IMR-90 (cell line): Measurements from ENCODE around the gene SPIN1. TPM values are rescaled to one million over a fixed set of nuclear protein-coding genes. Genes with fewer than 3 reads are reported as not detected.
"Not testable (repeated sequence)": the region's sequence is repeated elsewhere in the genome, so short reads cannot be mapped to it uniquely, and the experiment has no call there.

Experiments
- ATAC-seq: fragments of 200-7000 bp; cut with Tn5 transposase; 2 replicates; pipeline ENCODE4 v1.9.1; 2020; ENCODE audit warnings: low read depth, mild to moderate bottlenecking, moderate library complexity
- BruUV-seq: library from RNA; stranded (reverse); fragments of 400-500 nt; replicated peaks from 2 replicates; lab custom pipeline; 2021; lab: Mats Ljungman, UMichigan
- CTCF ChIA-PET: fragments of 300-600 bp; formaldehyde crosslinking; extraction: SDS; loops from one replicate; lab custom pipeline; 2021; ENCODE audit warnings: antibody characterized with exemption; lab: Yijun Ruan, JAX
- POLR2A ChIA-PET: fragments of 300-600 bp; sonication (Branson Sonifier 250); formaldehyde crosslinking; loops from one replicate; lab custom pipeline; 2022; ENCODE audit warnings: antibody characterized with exemption; ENCODE audit not compliant: unreplicated experiment; lab: Charles Lee
- DNase-seq: peaks from one replicate; pipeline ENCODE4 v3.0.0; 2013
- H2AFZ ChIP-seq: replicated peaks from 2 replicates; pipeline ENCODE3; 2013; ENCODE audit warnings: low read length, mild to moderate bottlenecking; ENCODE audit not compliant: poor library complexity
- H2AK5ac ChIP-seq: 2 replicates; pipeline ENCODE4 v1.6.1; 2013; ENCODE audit warnings: low read depth, low read length, inconsistent platforms
- H2AK9ac ChIP-seq: replicated peaks from 2 replicates; pipeline ENCODE3; 2013; ENCODE audit warnings: mild to moderate bottlenecking, low read depth, low read length, moderate library complexity; ENCODE audit not compliant: poor library complexity
- H2BK120ac ChIP-seq: 2 replicates; pipeline ENCODE4 v1.6.1; 2013; ENCODE audit warnings: low read depth, low read length, inconsistent platforms
- H2BK15ac ChIP-seq: 3 replicates; pipeline ENCODE4 v1.6.1; 2013; ENCODE audit warnings: low read depth, low read length, inconsistent platforms
- H2BK20ac ChIP-seq: 2 replicates; pipeline ENCODE4 v1.6.1; 2013; ENCODE audit warnings: low read depth, mild to moderate bottlenecking, inconsistent platforms, low read length, moderate library complexity
- H2BK5ac ChIP-seq: 2 replicates; pipeline ENCODE4 v1.6.1; 2013; ENCODE audit warnings: mild to moderate bottlenecking, low read depth, low read length, inconsistent platforms; ENCODE audit not compliant: poor library complexity, severe bottlenecking
- H3K14ac ChIP-seq: replicated peaks from 2 replicates; pipeline ENCODE4 v1.6.1; 2013; ENCODE audit warnings: low read depth, low read length, inconsistent platforms
- H3K18ac ChIP-seq: 2 replicates; pipeline ENCODE4 v1.6.1; 2013; ENCODE audit warnings: low read depth, low read length, control low read depth
- H3K23ac ChIP-seq: 2 replicates; pipeline ENCODE4 v1.6.1; 2013; ENCODE audit warnings: low read depth, low read length, inconsistent platforms
- H3K27ac ChIP-seq: 2 replicates; pipeline ENCODE4 v1.5.1; 2013; ENCODE audit warnings: mild to moderate bottlenecking, control low read depth, low read length; ENCODE audit not compliant: insufficient read depth
- H3K27me3 ChIP-seq: 2 replicates; pipeline ENCODE4 v1.6.1; 2013; ENCODE audit warnings: low read length; ENCODE audit not compliant: control insufficient read depth, insufficient read depth
- H3K36me3 ChIP-seq: 2 replicates; pipeline ENCODE4 v1.6.1; 2013; ENCODE audit warnings: low read length, mixed read lengths; ENCODE audit not compliant: control insufficient read depth, insufficient read depth
- H3K4ac ChIP-seq: 2 replicates; pipeline ENCODE4 v1.6.1; 2013; ENCODE audit warnings: low read depth, low read length, inconsistent platforms
- H3K4me1 ChIP-seq: 2 replicates; pipeline ENCODE4 v1.6.1; 2013; ENCODE audit warnings: low read length, mixed read lengths; ENCODE audit not compliant: control insufficient read depth, insufficient read depth
- H3K4me2 ChIP-seq: 2 replicates; pipeline ENCODE4 v1.6.1; 2013; ENCODE audit warnings: low read depth, mild to moderate bottlenecking, control low read depth, low read length, moderate library complexity
- H3K4me3 ChIP-seq: 2 replicates; pipeline ENCODE4 v1.5.1; 2013; ENCODE audit warnings: low read depth, mild to moderate bottlenecking, control low read depth, low read length, moderate library complexity; ENCODE audit not compliant: insufficient read depth
- H3K56ac ChIP-seq: 2 replicates; pipeline ENCODE4 v1.6.1; 2013; ENCODE audit warnings: low read length, inconsistent platforms; ENCODE audit not compliant: insufficient read depth; ENCODE audit errors: extremely low read depth
- H3K79me1 ChIP-seq, 2 experiments: 2 replicates each; pipeline ENCODE4 v1.6.1; 2013; ENCODE audit warnings: low read length in 2 of 2, inconsistent platforms in 1 of 2, low read depth in 1 of 2
- H3K9ac ChIP-seq: 2 replicates; pipeline ENCODE4 v1.6.1; 2013; ENCODE audit warnings: low read depth, low read length, control low read depth
- H3K9me1 ChIP-seq: 2 replicates; pipeline ENCODE4 v1.6.1; 2013; ENCODE audit warnings: low read length, inconsistent platforms; ENCODE audit not compliant: insufficient read depth
- H3K9me3 ChIP-seq: 2 replicates; pipeline ENCODE4 v1.6.1; 2013; ENCODE audit warnings: low read length; ENCODE audit not compliant: control insufficient read depth, insufficient read depth
- H4K20me1 ChIP-seq: 2 replicates; pipeline ENCODE4 v1.6.1; 2013; ENCODE audit warnings: low read length, inconsistent platforms; ENCODE audit not compliant: insufficient read depth
- H4K5ac ChIP-seq: 2 replicates; pipeline ENCODE4 v1.6.1; 2013; ENCODE audit warnings: mild to moderate bottlenecking, low read depth, low read length, control low read depth
- H4K8ac ChIP-seq, 2 experiments: 2 replicates each; pipeline ENCODE4 v1.6.1; 2013; ENCODE audit warnings: low read depth in 2 of 2, low read length in 2 of 2, control low read depth in 1 of 2, inconsistent platforms in 1 of 2
- H4K91ac ChIP-seq: 2 replicates; pipeline ENCODE4 v1.6.1; 2013; ENCODE audit warnings: low read depth, low read length, inconsistent platforms; ENCODE audit not compliant: insufficient read depth
- WGBS, 2 experiments: methylation state at CpG; one replicate each; pipeline versions ENCODE4 v1.1.5 to v1.1.7; 2013; ENCODE audit warnings: missing lambda C conversion rate in 2 of 2; ENCODE audit not compliant: insufficient read length in 1 of 2; ENCODE audit errors: extremely low coverage in 2 of 2; 5-methylcytosine and 5-hydroxymethylcytosine counted together
- dilution Hi-C: fragments of 300-500 bp; cut with HindIII; formaldehyde crosslinking; loops from one replicate; pipeline ENCODE4 v1.14.3; 2018; ENCODE audit warnings: low sequenced_read_pairs; ENCODE audit not compliant: unreplicated experiment
- in situ Hi-C: fragments of 300-500 bp; cut with MboI; formaldehyde crosslinking; loops from 3 replicates; pipeline ENCODE4 v1.14.3; 2019; ENCODE audit warnings: low sequenced_read_pairs, inconsistent platforms, mixed read lengths
- intact Hi-C: fragments of 100-400 bp; cut with micrococcal nuclease; formaldehyde crosslinking; loops from 2 replicates; pipeline ENCODE4 v1.10.0; 2022
- polyA plus RNA-seq, 3 experiments: library from polyadenylated mRNA; depleted of rRNA; stranded (reverse); fragments of >200 nt; gene quantifications; 2 replicates each; pipeline ENCODE4 v1.2.3, GENCODE V29; 2012; ENCODE audit warnings: low replicate concordance in 1 of 3
- total RNA-seq: library from RNA; depleted of rRNA; stranded (reverse); fragments of >200 nt; gene quantifications from 2 replicates; pipeline ENCODE4 v1.2.3, GENCODE V29; 2012

The SPIN1 gene
- total and polyA plus RNA-seq, 2 of the 4 experiments (the other 2 are of a cell fraction) = 63.3 to 141 TPM

GRCh38 chr9:88381322-88381721 lies 6.9 kb upstream of the SPIN1 start:
- H3K9me1 ChIP-seq, H3K36me3 ChIP-seq, intact Hi-C loops, H2AK9ac ChIP-seq, H3K79me1 ChIP-seq, H2BK5ac ChIP-seq, H3K9ac ChIP-seq, H3K4me3 ChIP-seq, H2BK20ac ChIP-seq, POLR2A ChIA-PET, H4K91ac ChIP-seq, H2BK15ac ChIP-seq, H4K8ac ChIP-seq, ATAC-seq, BruUV-seq, H3K18ac ChIP-seq, H3K56ac ChIP-seq, CTCF ChIA-PET, H3K14ac ChIP-seq, H3K4me1 ChIP-seq, H3K4ac ChIP-seq, H3K4me2 ChIP-seq, H2AK5ac ChIP-seq, H3K27ac ChIP-seq, dilution Hi-C loops, H3K9me3 ChIP-seq, H3K27me3 ChIP-seq, in situ Hi-C loops, H4K5ac ChIP-seq, H4K20me1 ChIP-seq, H2BK120ac ChIP-seq, H2AFZ ChIP-seq, DNase-seq, H3K23ac ChIP-seq: not testable (repeated sequence)
- WGBS, 2 experiments = 86% methylated on average over 5 of the region's 10 CpGs; no CpG with 5 or more reads in 1 of the 2 experiments
